Measurements from ENCODE around the gene GRID1.

GRCh38 chr10:86163522-86164173, 202.9 kb downstream of the GRID1 start:
- TF ChIP-seq CTCF (optimal IDR thresholded peaks at IDR 0.05 in 1 of 3, IDR thresholded peaks at IDR 0.05 in 1 of 3, conservative IDR thresholded peaks at IDR 0.05 in 1 of 3; ENCODE audit: extremely low read depth in 1 of 3, insufficient read depth in 2 of 3, low read length in 3 of 3) (no peak), EZH2 (IDR thresholded peaks at IDR 0.05; ENCODE audit: low read length) (no peak)
